Brain microvascular endothelial cell (primary cell): ENCODE measurements around the gene IMPDH1.

Experiments used
- DNase-seq: peaks from one replicate; pipeline ENCODE4 v3.0.0-alpha.2; 2020
- H3K27ac ChIP-seq: fragments of 250-450 bp; sonication (Bioruptor Pico); 2 replicates; pipeline ENCODE4 v1.5.1; 2020; ENCODE audit warnings: mild to moderate bottlenecking, moderate library complexity
- H3K27me3 ChIP-seq: fragments of 250-450 bp; sonication (Bioruptor Pico); replicated peaks from 2 replicates; pipeline ENCODE4 v1.5.1; 2020; ENCODE audit warnings: mild to moderate bottlenecking
- H3K36me3 ChIP-seq: fragments of 250-450 bp; sonication (Bioruptor Pico); replicated peaks from 2 replicates; pipeline ENCODE4 v1.5.1; 2020; ENCODE audit warnings: mild to moderate bottlenecking
- H3K4me3 ChIP-seq: 2 replicates; pipeline ENCODE4 v1.5.1; 2011; ENCODE audit warnings: low read depth, mild to moderate bottlenecking, control low read depth, low read length, moderate library complexity
- in situ Hi-C: cut with HindIII; loops from 2 replicates; pipeline ENCODE4 v1.10.0; 2017; ENCODE audit warnings: low sequenced_read_pairs, low pct_ligation_motif_present
- TF ChIP-seq, protein P1 (sequence below): IDR thresholded peaks from 2 replicates; pipeline ENCODE4 v1.5.1; 2011; ENCODE audit warnings: low read depth, mild to moderate bottlenecking, moderate library complexity, low read length, control low read depth, inconsistent platforms; ENCODE audit errors: missing control alignments

The IMPDH1 gene

DNA sequence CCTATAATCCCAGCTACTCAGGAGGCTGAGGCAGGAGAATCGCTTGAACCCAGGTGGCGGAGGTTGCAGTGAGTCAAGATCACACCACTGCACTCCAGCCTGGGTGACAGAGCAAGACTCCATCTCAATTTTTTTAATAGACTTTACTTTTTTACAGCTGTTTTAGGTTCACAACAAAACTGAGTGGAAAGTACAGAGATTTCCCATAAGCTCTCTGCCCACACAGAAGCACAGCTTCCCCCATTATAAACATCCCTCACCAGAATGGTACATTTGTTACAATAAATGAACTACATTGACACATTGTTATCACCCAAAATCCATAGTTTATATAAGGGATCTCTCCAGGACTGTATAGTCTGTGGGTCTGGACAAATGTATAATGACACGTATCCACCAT lies 33.7 kb downstream of the IMPDH1 start:
- peaks cover 5% of the 10 kb centered on the region for H3K27me3 ChIP-seq
- no peak overlapping the region for H3K27ac ChIP-seq
- no peaks in the 10 kb centered on the region for H3K36me3 ChIP-seq
- no peak overlapping the region for H3K4me3 ChIP-seq
- DNase-seq: no peak
- in situ Hi-C loops: no loop called here
- TF ChIP-seq, protein P1, sequence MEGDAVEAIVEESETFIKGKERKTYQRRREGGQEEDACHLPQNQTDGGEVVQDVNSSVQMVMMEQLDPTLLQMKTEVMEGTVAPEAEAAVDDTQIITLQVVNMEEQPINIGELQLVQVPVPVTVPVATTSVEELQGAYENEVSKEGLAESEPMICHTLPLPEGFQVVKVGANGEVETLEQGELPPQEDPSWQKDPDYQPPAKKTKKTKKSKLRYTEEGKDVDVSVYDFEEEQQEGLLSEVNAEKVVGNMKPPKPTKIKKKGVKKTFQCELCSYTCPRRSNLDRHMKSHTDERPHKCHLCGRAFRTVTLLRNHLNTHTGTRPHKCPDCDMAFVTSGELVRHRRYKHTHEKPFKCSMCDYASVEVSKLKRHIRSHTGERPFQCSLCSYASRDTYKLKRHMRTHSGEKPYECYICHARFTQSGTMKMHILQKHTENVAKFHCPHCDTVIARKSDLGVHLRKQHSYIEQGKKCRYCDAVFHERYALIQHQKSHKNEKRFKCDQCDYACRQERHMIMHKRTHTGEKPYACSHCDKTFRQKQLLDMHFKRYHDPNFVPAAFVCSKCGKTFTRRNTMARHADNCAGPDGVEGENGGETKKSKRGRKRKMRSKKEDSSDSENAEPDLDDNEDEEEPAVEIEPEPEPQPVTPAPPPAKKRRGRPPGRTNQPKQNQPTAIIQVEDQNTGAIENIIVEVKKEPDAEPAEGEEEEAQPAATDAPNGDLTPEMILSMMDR: no peak

DNA sequence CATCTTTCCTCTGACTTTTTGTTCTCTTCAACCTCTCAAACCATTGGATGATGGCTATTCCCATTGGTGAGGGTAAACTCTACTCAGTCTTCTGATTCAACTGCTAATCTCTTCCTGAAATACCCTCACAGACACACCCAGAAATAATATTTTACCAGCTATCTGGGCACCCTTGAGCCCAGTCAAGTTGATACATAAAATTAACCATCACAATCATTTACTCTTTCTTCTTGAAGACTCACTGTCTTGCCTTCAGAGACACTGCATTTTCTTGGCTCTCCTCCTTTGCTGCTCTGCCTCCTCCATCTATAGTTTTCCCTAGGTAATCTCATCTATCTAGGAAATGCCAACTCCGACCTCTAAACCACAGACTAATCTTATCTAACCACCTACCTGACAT lies 35.7 kb downstream of the IMPDH1 start:
- TF ChIP-seq, protein P1: no peak
- no peak overlapping the region for H3K4me3 ChIP-seq
- no peak overlapping the region for H3K27ac ChIP-seq
- H3K27me3 ChIP-seq: peaks cover 5% of the 10 kb centered on the region
- no peak for DNase-seq
- no peaks in the 10 kb centered on the region for H3K36me3 ChIP-seq
- in situ Hi-C loops: no loop called here

DNA sequence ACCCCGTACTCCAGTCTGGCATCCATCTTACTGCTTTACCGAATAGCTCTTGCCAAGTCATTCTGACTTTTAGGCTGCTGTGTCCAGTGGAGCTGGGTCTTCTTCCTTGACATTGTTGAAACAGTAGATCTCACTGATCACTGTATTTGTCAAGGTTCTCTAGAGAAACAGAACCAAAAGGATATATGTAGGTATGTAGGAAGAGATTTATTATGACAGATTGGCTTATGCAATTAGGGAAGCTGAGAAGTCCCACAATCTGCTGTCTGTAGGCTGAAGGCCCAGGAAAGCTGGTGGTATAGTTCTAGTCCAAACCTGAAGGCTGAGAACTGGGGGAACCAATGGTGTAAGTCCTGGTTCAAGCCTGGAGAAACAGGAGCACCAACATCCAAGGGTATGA lies 36.2 kb downstream of the IMPDH1 start:
- Histone ChIP-seq H3K36me3 (no peaks in the 10 kb centered on the region), H3K27me3 (peaks cover 5% of the 10 kb centered on the region), H3K4me3 (no peak overlapping the region), H3K27ac (no peak overlapping the region)
- no peak for DNase-seq
- TF ChIP-seq, protein P1: no peak
- in situ Hi-C loops: no loop called here

DNA sequence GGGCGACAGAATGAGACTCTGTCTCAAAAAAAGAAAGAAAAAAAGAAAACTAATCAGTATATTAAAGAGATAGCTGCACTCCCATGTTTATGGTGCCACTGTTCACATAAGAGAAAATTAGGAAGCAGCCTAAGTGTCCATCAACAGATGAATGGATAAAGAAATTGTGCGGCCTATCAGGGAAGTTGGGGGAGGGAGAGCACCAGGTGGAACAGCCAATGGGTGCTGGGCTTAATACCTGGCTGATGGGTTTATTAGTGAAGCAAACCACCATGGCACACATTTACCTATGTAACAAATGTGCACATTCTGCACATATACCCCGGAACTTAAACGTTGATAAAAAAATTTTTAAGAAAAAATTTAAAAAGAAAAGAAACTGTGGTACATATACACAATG lies 39.3 kb downstream of the IMPDH1 start:
- TF ChIP-seq, protein P1: no peak
- in situ Hi-C loops: no loop called here
- H3K27ac ChIP-seq: no peak overlapping the region
- H3K4me3 ChIP-seq: no peak overlapping the region
- DNase-seq: no peak
- H3K36me3 ChIP-seq: no peaks in the 10 kb centered on the region
- peaks cover 18% of the 10 kb centered on the region for H3K27me3 ChIP-seq

DNA sequence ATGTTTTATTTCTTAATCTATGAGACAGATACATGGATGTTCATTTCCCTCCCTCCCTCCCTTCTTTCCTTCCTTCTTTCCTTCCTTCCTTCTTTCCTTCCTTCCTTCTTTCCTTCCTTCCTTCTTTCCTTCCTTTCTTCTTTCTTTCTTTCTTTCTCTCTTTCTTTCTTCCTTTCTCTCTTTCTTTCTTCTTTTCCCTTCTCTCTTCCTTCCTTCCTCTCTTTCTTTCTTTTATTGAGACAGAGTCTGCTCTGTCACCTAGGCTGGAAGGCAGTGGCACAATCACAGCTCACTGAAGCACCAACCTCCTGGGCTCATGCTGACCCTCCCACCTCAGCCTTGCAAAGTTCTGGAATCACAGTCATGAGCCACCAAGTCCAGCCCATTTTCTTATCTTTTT lies 42.8 kb downstream of the IMPDH1 start:
- Histone ChIP-seq H3K27me3 (peaks cover 42% of the 10 kb centered on the region), H3K36me3 (no peaks in the 10 kb centered on the region), H3K4me3 (no peak overlapping the region), H3K27ac (no peak overlapping the region)
- in situ Hi-C loops: no loop called here
- no peak for DNase-seq
- TF ChIP-seq, protein P1: no peak

DNA sequence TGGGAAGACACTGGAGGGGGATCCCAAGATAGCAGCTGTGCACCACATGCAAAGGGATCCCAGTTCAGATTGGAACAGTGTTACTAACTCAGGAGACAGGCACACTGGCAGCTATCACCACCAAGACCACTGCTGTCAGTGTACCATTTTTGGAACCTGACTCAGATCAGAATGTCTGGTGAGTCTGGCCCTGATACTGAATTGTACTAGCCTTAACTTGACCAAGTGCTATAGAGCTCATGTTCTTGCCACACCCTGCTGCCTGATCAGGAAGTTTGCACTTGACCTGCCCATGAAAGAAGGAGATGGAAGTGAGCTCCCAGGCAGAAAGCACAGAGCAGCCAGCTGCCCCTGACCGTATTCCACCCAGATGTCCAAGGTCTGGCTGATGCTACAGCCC lies 43.5 kb downstream of the IMPDH1 start:
- Histone ChIP-seq H3K27me3 (peaks cover 48% of the 10 kb centered on the region), H3K36me3 (no peaks in the 10 kb centered on the region), H3K4me3 (no peak overlapping the region), H3K27ac (no peak overlapping the region)
- no peak for DNase-seq
- in situ Hi-C loops: no loop called here
- TF ChIP-seq, protein P1: no peak
